HepG2 (cell line): ENCODE data around the gene CADPS2. TPM values are rescaled to one million over a fixed set of nuclear protein-coding genes. Genes with fewer than 3 reads are reported as not detected.

Experiments
- ATAC-seq: fragments of 200-7000 bp; cut with Tn5 transposase; 3 replicates; pipeline ENCODE4 v1.9.1; 2020; ENCODE audit warnings: mild to moderate bottlenecking, moderate library complexity
- BruUV-seq: library from RNA; stranded (reverse); fragments of 400-500 nt; replicated peaks from 2 replicates; lab custom pipeline; 2021; lab: Mats Ljungman, UMichigan
- CTCF ChIA-PET: fragments of 300-600 bp; formaldehyde crosslinking; extraction: SDS; loops from one replicate; lab custom pipeline; 2021; ENCODE audit warnings: low total read pairs, inconsistent platforms, low intra/inter-chr PET ratio; lab: Yijun Ruan, JAX
- POLR2A ChIA-PET: fragments of 350-600 bp; sonication (Branson Sonifier 250); formaldehyde crosslinking; loops from one replicate; lab custom pipeline; 2020; ENCODE audit warnings: antibody characterized with exemption, inconsistent platforms; lab: Yijun Ruan, JAX
- DNase-seq: peaks from one replicate; pipeline ENCODE4 v3.0.0-alpha.2; 2015; ENCODE audit warnings: low spot score
- FAIRE-seq: peaks from 3 replicates; lab custom pipeline; 2011; peaks lifted over from hg19 to GRCh38; lab: Jason Lieb, UNC
- H2AFZ ChIP-seq: one replicate; pipeline ENCODE4 v1.6.1; 2011; ENCODE audit warnings: low read length, inconsistent platforms
- H3K27ac ChIP-seq: fragments of 300-600 bp; 3 replicates; pipeline ENCODE4 v1.8.0; 2011; ENCODE audit warnings: mixed run types, mild to moderate bottlenecking, mixed read lengths, low read length, inconsistent platforms; ENCODE audit not compliant: insufficient read depth; ENCODE audit errors: extremely low read length
- H3K27me3 ChIP-seq, 2 experiments: fragments of 200-600 bp in 1 of 2; 2 replicates in 1 of 2; 3 replicates in 1 of 2; pipeline versions ENCODE4 v1.6.0 to v1.8.0; 2011; ENCODE audit warnings: low read length in 2 of 2, mild to moderate bottlenecking in 2 of 2, moderate library complexity in 2 of 2, inconsistent platforms in 1 of 2; ENCODE audit not compliant: insufficient read depth in 2 of 2, control insufficient read depth in 1 of 2
- H3K36me3 ChIP-seq, 2 experiments: fragments of 200-600 bp in 1 of 2; replicated peaks in 1 of 2; 2 replicates in 1 of 2; 3 replicates in 1 of 2; pipeline versions ENCODE4 v1.5.1 to v1.8.0; 2011; ENCODE audit warnings: low read length in 2 of 2, inconsistent platforms in 1 of 2; ENCODE audit not compliant: insufficient read depth in 2 of 2, control insufficient read depth in 1 of 2
- H3K4me1 ChIP-seq: 2 replicates; pipeline ENCODE4 v1.5.1; 2012; ENCODE audit warnings: low read length, inconsistent platforms; ENCODE audit not compliant: insufficient read depth
- H3K4me2 ChIP-seq: 2 replicates; pipeline ENCODE4 v1.6.0; 2011; ENCODE audit warnings: low read depth, low read length, inconsistent platforms
- H3K4me3 ChIP-seq, 3 experiments: fragments of 200-600 bp in 1 of 3; sonication (generic), shearing (Covaris generic) in 1 of 3; replicated peaks in 1 of 3; 2 replicates each; pipeline ENCODE4 v1.5.1; 2011 to 2016; ENCODE audit warnings: low read length in 3 of 3, inconsistent platforms in 2 of 3, low read depth in 2 of 3, mild to moderate bottlenecking in 2 of 3, control low read depth in 1 of 3, mixed read lengths in 1 of 3; ENCODE audit not compliant: insufficient read depth in 1 of 3
- H3K79me2 ChIP-seq: one replicate; pipeline ENCODE4 v1.6.1; 2011; ENCODE audit warnings: low read length, inconsistent platforms; ENCODE audit not compliant: insufficient read depth
- H3K9ac ChIP-seq: 2 replicates; pipeline ENCODE4 v1.6.0; 2011; ENCODE audit warnings: mild to moderate bottlenecking, low read depth, low read length, inconsistent platforms; ENCODE audit not compliant: insufficient read depth
- H3K9me3 ChIP-seq: 2 replicates; pipeline ENCODE4 v1.5.1; 2012; ENCODE audit warnings: mild to moderate bottlenecking, low read length
- H4K20me1 ChIP-seq: 2 replicates; pipeline ENCODE4 v1.6.0; 2011; ENCODE audit warnings: inconsistent platforms, mild to moderate bottlenecking, low read length, moderate library complexity; ENCODE audit not compliant: insufficient read depth
- AHR ChIP-seq: IDR thresholded peaks from 2 replicates; pipeline ENCODE4 v1.6.1; 2018; ENCODE audit warnings: missing genetic modification reagents, missing compliant biosample characterization
- AKAP8 ChIP-seq: sonication (generic); formaldehyde crosslinking; IDR thresholded peaks from 2 replicates; pipeline ENCODE4 v1.5.1; 2020; ENCODE audit warnings: mild to moderate bottlenecking, missing genetic modification reagents
- ARNT ChIP-seq: fragments of 450-650 bp; IDR thresholded peaks from 2 replicates; pipeline ENCODE4 v1.6.1; 2017
- ARNTL ChIP-seq: sonication (generic); formaldehyde crosslinking; IDR thresholded peaks from 2 replicates; pipeline ENCODE4 v1.4.0; 2020; ENCODE audit warnings: mild to moderate bottlenecking, missing genetic modification reagents
- EED ChIP-seq: sonication (generic); formaldehyde crosslinking; IDR thresholded peaks from 2 replicates; pipeline ENCODE4 v1.5.0; 2020; ENCODE audit warnings: mild to moderate bottlenecking, missing genetic modification reagents
- HDAC6 ChIP-seq: fragments of 200-600 bp; sonication (generic); IDR thresholded peaks from 2 replicates; pipeline ENCODE4 v1.7.0; 2017; ENCODE audit warnings: mild to moderate bottlenecking, antibody characterized with exemption, low read length, low read depth
- HMGA1 ChIP-seq: sonication (generic); formaldehyde crosslinking; conservative IDR thresholded peaks from 2 replicates; pipeline ENCODE4 v1.4.0; 2020; ENCODE audit warnings: missing genetic modification reagents
- ISX ChIP-seq: sonication (generic); formaldehyde crosslinking; conservative IDR thresholded peaks from 2 replicates; pipeline ENCODE4 v1.5.0; 2020; ENCODE audit warnings: missing genetic modification reagents
- JUND ChIP-seq: sonication (generic); formaldehyde crosslinking; IDR thresholded peaks from 2 replicates; pipeline ENCODE4 v1.8.0; 2022; ENCODE audit warnings: mild to moderate bottlenecking, missing genetic modification reagents
- MAFK ChIP-seq, 2 experiments: IDR thresholded peaks in 1 of 2; conservative IDR thresholded peaks in 1 of 2; 2 replicates each; pipeline ENCODE4 v1.6.1; 2011; ENCODE audit warnings: improper control_type of control experiment in 2 of 2, low read length in 2 of 2
- NBN ChIP-seq: fragments of 450-650 bp; conservative IDR thresholded peaks from 2 replicates; pipeline ENCODE4 v1.6.1; 2017
- NFATC3 ChIP-seq: sonication (generic); formaldehyde crosslinking; IDR thresholded peaks from 2 replicates; pipeline ENCODE4 v1.5.1; 2020; ENCODE audit warnings: mild to moderate bottlenecking, missing genetic modification reagents
- ZMAT3 ChIP-seq: sonication (generic); formaldehyde crosslinking; conservative IDR thresholded peaks from 2 replicates; pipeline ENCODE4 v1.7.0; 2021; ENCODE audit warnings: missing genetic modification reagents
- ZNF558 ChIP-seq: sonication (generic); formaldehyde crosslinking; IDR thresholded peaks from 2 replicates; pipeline ENCODE4 v1.9.0; 2022; ENCODE audit warnings: mild to moderate bottlenecking, missing genetic modification reagents, borderline replicate concordance
- ZNF670 ChIP-seq: sonication (generic); formaldehyde crosslinking; IDR thresholded peaks from 2 replicates; pipeline ENCODE4 v1.8.0; 2022; ENCODE audit warnings: mild to moderate bottlenecking, missing genetic modification reagents, borderline replicate concordance
- WGBS: methylation state at CpG from one replicate; pipeline ENCODE4 v1.1.6; 2017; ENCODE audit warnings: low lambda C conversion rate; 5-methylcytosine and 5-hydroxymethylcytosine counted together
- in situ Hi-C: cut with HindIII; loops from 2 replicates; pipeline ENCODE4 v1.10.0; 2017; ENCODE audit warnings: low pct_unique_long_range_greater_than_20kb; ENCODE audit not compliant: extremely low pct_ligation_motif_present
- intact Hi-C: fragments of 100-400 bp; cut with micrococcal nuclease; formaldehyde crosslinking; loops from one replicate; pipeline ENCODE4 v1.10.0; 2022; ENCODE audit not compliant: unreplicated experiment
- polyA plus RNA-seq, 8 experiments: library from polyadenylated mRNA; depleted of rRNA in 3 of 8; stranded (reverse) in 7 of 8; unstranded in 1 of 8; fragments of >200 nt; fragmentation: Illumina TruSeq in 4 of 8; extraction: Trizol in 4 of 8; gene quantifications; 2 replicates each; pipeline versions ENCODE4 v1.2.1 to v1.2.3, GENCODE V29; 2011 to 2016; ENCODE audit warnings: low read depth in 4 of 8, missing spikeins in 1 of 8, mixed read lengths in 1 of 8; ENCODE audit not compliant: insufficient read depth in 1 of 8
- total RNA-seq, 5 experiments: library from RNA; depleted of rRNA; stranded (reverse); fragments of >200 nt; fragmentation: Illumina TruSeq; extraction: Trizol; gene quantifications; 2 replicates each; pipeline ENCODE4 v1.2.3, GENCODE V29; 2016; ENCODE audit warnings: low read depth in 1 of 5
- TF ChIP-seq, protein P1 (sequence below): IDR thresholded peaks from 2 replicates; pipeline ENCODE4 v1.6.1; 2016; ENCODE audit warnings: low read depth, missing genetic modification reagents, missing compliant biosample characterization
- TF ChIP-seq, protein P2 (sequence below): sonication (generic); formaldehyde crosslinking; IDR thresholded peaks from 2 replicates; pipeline ENCODE4 v1.4.0; 2020; ENCODE audit warnings: low read depth, mild to moderate bottlenecking, missing genetic modification reagents
- TF ChIP-seq, protein P3 (sequence below): fragments of 450-650 bp; IDR thresholded peaks from 2 replicates; pipeline ENCODE4 v1.6.1; 2016
- TF ChIP-seq, protein P4 (sequence below): sonication (generic); formaldehyde crosslinking; conservative IDR thresholded peaks from 2 replicates; pipeline ENCODE4 v1.4.0; 2020; ENCODE audit warnings: missing genetic modification reagents

Gene CADPS2
- total and polyA plus RNA-seq, 2 of the 13 experiments (the other 11 are each of a cell fraction or from before 2014, with no cell fraction given): 17.6 to 43.8 TPM

DNA sequence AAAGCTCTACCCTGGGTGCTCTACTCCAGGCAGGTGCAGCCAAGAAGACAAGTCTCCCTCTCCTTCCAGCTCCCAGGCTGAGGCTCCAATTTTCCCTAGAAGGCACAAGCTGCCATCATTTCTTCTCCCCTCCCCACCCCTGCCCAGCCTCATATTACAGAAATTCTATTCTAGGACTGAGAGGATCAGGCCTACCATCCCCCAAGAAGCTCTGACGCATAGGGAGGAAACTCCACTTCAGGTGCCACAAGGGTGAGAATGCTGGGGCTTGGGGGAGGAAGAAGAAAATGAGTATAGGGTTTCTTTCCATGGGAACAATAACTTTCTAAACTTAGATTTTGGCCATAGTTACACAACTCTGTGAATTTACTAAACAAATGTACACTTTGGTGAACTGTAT, 617.0 kb downstream of the CADPS2 start:
- Histone ChIP-seq H3K27me3 (no peaks in the 10 kb centered on the region; a peak in 2 of 5 replicates), H3K79me2 (no peaks in the 10 kb centered on the region), H3K27ac (no peak overlapping the region), H3K36me3 (no peaks in the 10 kb centered on the region), H3K9me3 (no peaks in the 10 kb centered on the region), H4K20me1 (no peaks in the 10 kb centered on the region), H3K4me3 (no peak overlapping the region), H3K9ac (no peak overlapping the region), H2AFZ (no peak overlapping the region), H3K4me1 (no peaks in the 10 kb centered on the region), H3K4me2 (no peak overlapping the region)
- CTCF ChIA-PET: no interaction called here
- POLR2A ChIA-PET: no interaction called here
- ATAC-seq (no peak), FAIRE-seq (no peak), DNase-seq (no peak)
- BruUV-seq: no TSS peak
- no peak for TF ChIP-seq HMGA1
- no peak for TF ChIP-seq JUND (CRISPR knock-in tag)
- TF ChIP-seq ARNT: no peak
- no peak for TF ChIP-seq ARNTL (CRISPR knock-in tag)
- no peak for TF ChIP-seq EED
- TF ChIP-seq ZMAT3 (CRISPR knock-in tag): no peak
- TF ChIP-seq ZNF670 (CRISPR knock-in tag): no peak
- no peak for TF ChIP-seq AKAP8 (CRISPR knock-in tag)
- no peak for TF ChIP-seq MAFK (conservative IDR thresholded peaks at IDR 0.05 in 1 of 2, IDR thresholded peaks at IDR 0.05 in 1 of 2; ENCODE audit: low read length in 2 of 2)
- no peak for TF ChIP-seq ISX (CRISPR knock-in tag)
- TF ChIP-seq, protein P1, sequence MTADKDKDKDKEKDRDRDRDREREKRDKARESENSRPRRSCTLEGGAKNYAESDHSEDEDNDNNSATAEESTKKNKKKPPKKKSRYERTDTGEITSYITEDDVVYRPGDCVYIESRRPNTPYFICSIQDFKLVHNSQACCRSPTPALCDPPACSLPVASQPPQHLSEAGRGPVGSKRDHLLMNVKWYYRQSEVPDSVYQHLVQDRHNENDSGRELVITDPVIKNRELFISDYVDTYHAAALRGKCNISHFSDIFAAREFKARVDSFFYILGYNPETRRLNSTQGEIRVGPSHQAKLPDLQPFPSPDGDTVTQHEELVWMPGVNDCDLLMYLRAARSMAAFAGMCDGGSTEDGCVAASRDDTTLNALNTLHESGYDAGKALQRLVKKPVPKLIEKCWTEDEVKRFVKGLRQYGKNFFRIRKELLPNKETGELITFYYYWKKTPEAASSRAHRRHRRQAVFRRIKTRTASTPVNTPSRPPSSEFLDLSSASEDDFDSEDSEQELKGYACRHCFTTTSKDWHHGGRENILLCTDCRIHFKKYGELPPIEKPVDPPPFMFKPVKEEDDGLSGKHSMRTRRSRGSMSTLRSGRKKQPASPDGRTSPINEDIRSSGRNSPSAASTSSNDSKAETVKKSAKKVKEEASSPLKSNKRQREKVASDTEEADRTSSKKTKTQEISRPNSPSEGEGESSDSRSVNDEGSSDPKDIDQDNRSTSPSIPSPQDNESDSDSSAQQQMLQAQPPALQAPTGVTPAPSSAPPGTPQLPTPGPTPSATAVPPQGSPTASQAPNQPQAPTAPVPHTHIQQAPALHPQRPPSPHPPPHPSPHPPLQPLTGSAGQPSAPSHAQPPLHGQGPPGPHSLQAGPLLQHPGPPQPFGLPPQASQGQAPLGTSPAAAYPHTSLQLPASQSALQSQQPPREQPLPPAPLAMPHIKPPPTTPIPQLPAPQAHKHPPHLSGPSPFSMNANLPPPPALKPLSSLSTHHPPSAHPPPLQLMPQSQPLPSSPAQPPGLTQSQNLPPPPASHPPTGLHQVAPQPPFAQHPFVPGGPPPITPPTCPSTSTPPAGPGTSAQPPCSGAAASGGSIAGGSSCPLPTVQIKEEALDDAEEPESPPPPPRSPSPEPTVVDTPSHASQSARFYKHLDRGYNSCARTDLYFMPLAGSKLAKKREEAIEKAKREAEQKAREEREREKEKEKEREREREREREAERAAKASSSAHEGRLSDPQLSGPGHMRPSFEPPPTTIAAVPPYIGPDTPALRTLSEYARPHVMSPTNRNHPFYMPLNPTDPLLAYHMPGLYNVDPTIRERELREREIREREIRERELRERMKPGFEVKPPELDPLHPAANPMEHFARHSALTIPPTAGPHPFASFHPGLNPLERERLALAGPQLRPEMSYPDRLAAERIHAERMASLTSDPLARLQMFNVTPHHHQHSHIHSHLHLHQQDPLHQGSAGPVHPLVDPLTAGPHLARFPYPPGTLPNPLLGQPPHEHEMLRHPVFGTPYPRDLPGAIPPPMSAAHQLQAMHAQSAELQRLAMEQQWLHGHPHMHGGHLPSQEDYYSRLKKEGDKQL (CRISPR knock-in tag): no peak
- TF ChIP-seq NBN: no peak
- no peak for TF ChIP-seq NFATC3 (CRISPR knock-in tag)
- TF ChIP-seq ZNF558 (CRISPR knock-in tag): no peak
- TF ChIP-seq, protein P2, sequence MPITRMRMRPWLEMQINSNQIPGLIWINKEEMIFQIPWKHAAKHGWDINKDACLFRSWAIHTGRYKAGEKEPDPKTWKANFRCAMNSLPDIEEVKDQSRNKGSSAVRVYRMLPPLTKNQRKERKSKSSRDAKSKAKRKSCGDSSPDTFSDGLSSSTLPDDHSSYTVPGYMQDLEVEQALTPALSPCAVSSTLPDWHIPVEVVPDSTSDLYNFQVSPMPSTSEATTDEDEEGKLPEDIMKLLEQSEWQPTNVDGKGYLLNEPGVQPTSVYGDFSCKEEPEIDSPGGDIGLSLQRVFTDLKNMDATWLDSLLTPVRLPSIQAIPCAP (CRISPR knock-in tag): no peak
- TF ChIP-seq, protein P3, sequence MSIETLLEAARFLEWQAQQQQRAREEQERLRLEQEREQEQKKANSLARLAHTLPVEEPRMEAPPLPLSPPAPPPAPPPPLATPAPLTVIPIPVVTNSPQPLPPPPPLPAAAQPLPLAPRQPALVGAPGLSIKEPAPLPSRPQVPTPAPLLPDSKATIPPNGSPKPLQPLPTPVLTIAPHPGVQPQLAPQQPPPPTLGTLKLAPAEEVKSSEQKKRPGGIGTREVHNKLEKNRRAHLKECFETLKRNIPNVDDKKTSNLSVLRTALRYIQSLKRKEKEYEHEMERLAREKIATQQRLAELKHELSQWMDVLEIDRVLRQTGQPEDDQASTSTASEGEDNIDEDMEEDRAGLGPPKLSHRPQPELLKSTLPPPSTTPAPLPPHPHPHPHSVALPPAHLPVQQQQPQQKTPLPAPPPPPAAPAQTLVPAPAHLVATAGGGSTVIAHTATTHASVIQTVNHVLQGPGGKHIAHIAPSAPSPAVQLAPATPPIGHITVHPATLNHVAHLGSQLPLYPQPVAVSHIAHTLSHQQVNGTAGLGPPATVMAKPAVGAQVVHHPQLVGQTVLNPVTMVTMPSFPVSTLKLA: no peak
- TF ChIP-seq, protein P4, sequence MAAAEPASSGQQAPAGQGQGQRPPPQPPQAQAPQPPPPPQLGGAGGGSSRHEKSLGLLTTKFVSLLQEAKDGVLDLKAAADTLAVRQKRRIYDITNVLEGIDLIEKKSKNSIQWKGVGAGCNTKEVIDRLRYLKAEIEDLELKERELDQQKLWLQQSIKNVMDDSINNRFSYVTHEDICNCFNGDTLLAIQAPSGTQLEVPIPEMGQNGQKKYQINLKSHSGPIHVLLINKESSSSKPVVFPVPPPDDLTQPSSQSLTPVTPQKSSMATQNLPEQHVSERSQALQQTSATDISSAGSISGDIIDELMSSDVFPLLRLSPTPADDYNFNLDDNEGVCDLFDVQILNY: no peak
- TF ChIP-seq HDAC6: no peak
- TF ChIP-seq AHR: no peak
- intact Hi-C loops (no loop called here), in situ Hi-C loops (no loop called here)
- 6% methylated on average over 1 of the region's 1 CpG for WGBS
